MM.1S (cell line): ENCODE data around the gene ZNF217.

Source experiments
- CTCF ChIP-seq: fragments of 300-600 bp; sonication (generic); IDR thresholded peaks from 2 replicates; pipeline ENCODE4 v1.5.1; 2016; ENCODE audit warnings: antibody characterized with exemption, low read length, mixed read lengths
- EZH2 ChIP-seq: fragments of 300-600 bp; sonication (generic); optimal IDR thresholded peaks from 2 replicates; pipeline ENCODE3; 2017; ENCODE audit warnings: low read depth, mild to moderate bottlenecking, antibody characterized with exemption, low read length, mixed read lengths
- EZH2phosphoT487 ChIP-seq: fragments of 300-600 bp; sonication (generic); IDR thresholded peaks from 2 replicates; pipeline ENCODE4 v1.6.1; 2018; ENCODE audit warnings: antibody characterized with exemption, low read length

- no peak for TF ChIP-seq EZH2
- TF ChIP-seq CTCF = no peak
- no peak for TF ChIP-seq EZH2phosphoT487
Observed at GRCh38 chr20:53639128-53639527, 45.5 kb upstream of the ZNF217 start.
